GM21381 (cell line): ENCODE data around the gene ANXA9.
A peak's percentile ranks its signal among the peaks of the same experiment; 100 is the strongest.

Experiments
- ATAC-seq: cut with Tn5 transposase; IDR thresholded peaks from one replicate; pipeline ENCODE4 v1.9.1; 2021; ENCODE audit warnings: mild to moderate bottlenecking, moderate library complexity; ENCODE audit not compliant: unreplicated experiment

ANXA9 gene

GRCh38 chr1:150973836-150974579, 8.1 kb upstream of the ANXA9 start:
- peak; percentile 46 for ATAC-seq

GRCh38 chr1:150974580-150975478, 7.3 kb upstream of the ANXA9 start, which contains the start of gene CERS2:
CERS2 (minus strand) TSS chr1:150974835; CDS start chr1:150969090, 5,745 bp downstream.
- peak; percentile 60 for ATAC-seq

- no peak for ATAC-seq
These were observed 5.7 kb upstream of the ANXA9 start for GRCh38 chr1:150976401-150976821.

- no peak for ATAC-seq
These were observed 5.0 kb upstream of the ANXA9 start for GRCh38 chr1:150976879-150977694.

- ATAC-seq = no peak
These were observed 2.7 kb upstream of the ANXA9 start for GRCh38 chr1:150979092-150980056.

- no peak for ATAC-seq
These were observed 801 bp upstream of the ANXA9 start for GRCh38 chr1:150981177-150981804.

GRCh38 chr1:150985179-150985825, 3.2 kb downstream of the ANXA9 start:
- ATAC-seq = no peak

- ATAC-seq = no peak
These were observed 5.8 kb downstream of the ANXA9 start for GRCh38 chr1:150987924-150988323.

GRCh38 chr1:150992626-150993025, 10.5 kb downstream of the ANXA9 start:
- ATAC-seq = no peak

- no peak for ATAC-seq
These were observed 12.2 kb downstream of the ANXA9 start for GRCh38 chr1:150994248-150994647.

- no peak for ATAC-seq
These were observed 13.4 kb downstream of the ANXA9 start for GRCh38 chr1:150995460-150995859.

- no peak for ATAC-seq
These were observed 13.8 kb downstream of the ANXA9 start for GRCh38 chr1:150995896-150996295.

GRCh38 chr1:150997126-150997872, 15.2 kb downstream of the ANXA9 start:
- ATAC-seq = no peak

- ATAC-seq = no peak
These were observed 15.9 kb downstream of the ANXA9 start for GRCh38 chr1:150997949-150998348.

GRCh38 chr1:150999051-150999674, 17.1 kb downstream of the ANXA9 start:
- no peak for ATAC-seq

- ATAC-seq = no peak
These were observed 17.8 kb downstream of the ANXA9 start for GRCh38 chr1:150999926-151000325.

GRCh38 chr1:151000408-151000807, 18.3 kb downstream of the ANXA9 start:
- no peak for ATAC-seq

GRCh38 chr1:151001602-151002001, 19.5 kb downstream of the ANXA9 start:
- ATAC-seq = no peak
